H7 (cell line): ENCODE measurements around the gene LRRC7. TPM values are rescaled to one million over a fixed set of nuclear protein-coding genes. Genes with fewer than 3 reads are reported as not detected.
A peak's percentile ranks its signal among the peaks of the same experiment; 100 is the strongest.

Experiments used
- DNase-seq: peaks from one replicate; pipeline ENCODE4 v3.0.0; 2012
- H3K27me3 ChIP-seq: 2 replicates; pipeline ENCODE4 v1.6.0; 2011; ENCODE audit warnings: mild to moderate bottlenecking, low read length; ENCODE audit not compliant: control insufficient read depth, insufficient read depth
- H3K36me3 ChIP-seq: replicated peaks from 2 replicates; pipeline ENCODE4 v1.5.1; 2011; ENCODE audit warnings: low read length; ENCODE audit not compliant: control insufficient read depth, insufficient read depth
- H3K4me3 ChIP-seq: 2 replicates; pipeline ENCODE4 v1.5.1; 2011; ENCODE audit warnings: low read depth, mild to moderate bottlenecking, control low read depth, low read length, moderate library complexity; ENCODE audit not compliant: insufficient read depth
- total RNA-seq: library from RNA; depleted of rRNA; stranded (reverse); fragments of >200 nt; shearing (Covaris generic); gene quantifications from 2 replicates; pipeline ENCODE4 v1.2.3, GENCODE V29; 2014; rRNA removed

The LRRC7 gene
- 0.11 and 0.24 TPM in 2 replicates for total RNA-seq

- Histone ChIP-seq H3K27me3 (peaks cover 78% of the 10 kb centered on the region), H3K36me3 (no peaks in the 10 kb centered on the region), H3K4me3 (peak within 1 kb of the TSS; percentile 73)
- DNase-seq, result peak; percentile 69
Observed at GRCh38 chr1:69567652-69568420, at the start of gene LRRC7. TSS of gene LRRC7 (plus strand) at chr1:69567922. CDS start at chr1:69568640, 718 bp downstream.

- Histone ChIP-seq H3K27me3 (no peaks in the 10 kb centered on the region), H3K36me3 (no peaks in the 10 kb centered on the region), H3K4me3 (no peak overlapping the region)
- no peak for DNase-seq
Observed at GRCh38 chr1:69519006-69519405, 48.7 kb upstream of the LRRC7 start.

GRCh38 chr1:69520326-69520725 lies 47.4 kb upstream of the LRRC7 start:
- DNase-seq, result no peak
- Histone ChIP-seq H3K36me3 (no peaks in the 10 kb centered on the region), H3K27me3 (no peaks in the 10 kb centered on the region), H3K4me3 (no peak overlapping the region)

- no peak for DNase-seq
- H3K27me3 ChIP-seq, result no peaks in the 10 kb centered on the region
- no peak overlapping the region for H3K4me3 ChIP-seq
Observed at GRCh38 chr1:69523032-69523431, 44.7 kb upstream of the LRRC7 start.

GRCh38 chr1:69523461-69523860 lies 44.3 kb upstream of the LRRC7 start:
- no peaks in the 10 kb centered on the region for H3K36me3 ChIP-seq
- no peak for DNase-seq
- H3K27me3 ChIP-seq, result no peaks in the 10 kb centered on the region
- no peak overlapping the region for H3K4me3 ChIP-seq

More at GRCh38 chr1:69523032-69523431, 44.7 kb upstream of the LRRC7 start:
- H3K36me3 ChIP-seq, result no peaks in the 10 kb centered on the region

- DNase-seq, result no peak
- Histone ChIP-seq H3K36me3 (no peaks in the 10 kb centered on the region), H3K27me3 (no peaks in the 10 kb centered on the region), H3K4me3 (no peak overlapping the region)
Observed at GRCh38 chr1:69524015-69524414, 43.7 kb upstream of the LRRC7 start.

- Histone ChIP-seq H3K4me3 (no peak overlapping the region), H3K36me3 (no peaks in the 10 kb centered on the region), H3K27me3 (no peaks in the 10 kb centered on the region)
- no peak for DNase-seq
Observed at GRCh38 chr1:69527273-69527672, 40.4 kb upstream of the LRRC7 start.

GRCh38 chr1:69528376-69528775 lies 39.3 kb upstream of the LRRC7 start:
- Histone ChIP-seq H3K27me3 (no peaks in the 10 kb centered on the region), H3K4me3 (no peak overlapping the region), H3K36me3 (no peaks in the 10 kb centered on the region)
- no peak for DNase-seq

- Histone ChIP-seq H3K27me3 (no peaks in the 10 kb centered on the region), H3K4me3 (no peak overlapping the region), H3K36me3 (no peaks in the 10 kb centered on the region)
- DNase-seq, result no peak
Observed at GRCh38 chr1:69533343-69533742, 34.4 kb upstream of the LRRC7 start.

- Histone ChIP-seq H3K36me3 (no peaks in the 10 kb centered on the region), H3K4me3 (no peak overlapping the region), H3K27me3 (no peaks in the 10 kb centered on the region)
- DNase-seq, result no peak
Observed at GRCh38 chr1:69534829-69535228, 32.9 kb upstream of the LRRC7 start.

GRCh38 chr1:69535490-69535889 lies 32.2 kb upstream of the LRRC7 start:
- DNase-seq, result no peak

GRCh38 chr1:69540052-69540451 lies 27.7 kb upstream of the LRRC7 start:
- H3K36me3 ChIP-seq, result no peaks in the 10 kb centered on the region
- no peak for DNase-seq
- H3K4me3 ChIP-seq, result no peak overlapping the region
- no peaks in the 10 kb centered on the region for H3K27me3 ChIP-seq

More at GRCh38 chr1:69535490-69535889, 32.2 kb upstream of the LRRC7 start:
- no peaks in the 10 kb centered on the region for H3K27me3 ChIP-seq
- H3K4me3 ChIP-seq, result no peak overlapping the region
- no peaks in the 10 kb centered on the region for H3K36me3 ChIP-seq

- Histone ChIP-seq H3K36me3 (no peaks in the 10 kb centered on the region), H3K4me3 (no peak overlapping the region), H3K27me3 (no peaks in the 10 kb centered on the region)
- DNase-seq, result no peak
Observed at GRCh38 chr1:69551476-69552324, 16.0 kb upstream of the LRRC7 start.

GRCh38 chr1:69553726-69554125 lies 14.0 kb upstream of the LRRC7 start:
- Histone ChIP-seq H3K36me3 (no peaks in the 10 kb centered on the region), H3K4me3 (no peak overlapping the region), H3K27me3 (no peaks in the 10 kb centered on the region)
- DNase-seq, result no peak
